ENCODE results near the gene PLAC9. TPM values are rescaled to one million over a fixed set of nuclear protein-coding genes. Genes with fewer than 3 reads are reported as not detected.

PLAC9 gene
- total and polyA plus RNA-seq, 9 donors = 3.1 to 16.9 (median 6.7) TPM

DNA sequence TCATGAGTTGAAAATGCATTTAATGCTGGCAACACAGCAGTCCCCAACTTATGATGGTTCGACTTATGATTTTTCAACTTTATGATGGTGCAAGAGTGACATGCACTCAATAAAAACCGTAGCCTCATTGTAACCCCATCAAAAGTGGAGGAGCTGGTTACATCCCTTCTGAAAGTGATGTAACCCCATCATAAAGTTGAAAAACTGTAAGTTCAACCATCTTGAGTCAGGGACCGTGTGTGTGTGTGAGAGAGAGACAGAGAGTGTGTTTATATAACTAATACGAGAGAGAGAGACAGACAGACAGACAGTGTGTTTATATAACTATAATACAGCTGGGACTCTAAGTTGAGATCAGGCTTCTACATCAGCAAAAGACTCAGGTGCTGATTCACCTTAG is 51.8 kb downstream of the PLAC9 start:
- 73 to 80% (median 76%) methylated on average over 4 of the region's 4 CpGs for WGBS, 3 donors
- intact Hi-C loops (cut with DNase I) = no loop called here

DNA sequence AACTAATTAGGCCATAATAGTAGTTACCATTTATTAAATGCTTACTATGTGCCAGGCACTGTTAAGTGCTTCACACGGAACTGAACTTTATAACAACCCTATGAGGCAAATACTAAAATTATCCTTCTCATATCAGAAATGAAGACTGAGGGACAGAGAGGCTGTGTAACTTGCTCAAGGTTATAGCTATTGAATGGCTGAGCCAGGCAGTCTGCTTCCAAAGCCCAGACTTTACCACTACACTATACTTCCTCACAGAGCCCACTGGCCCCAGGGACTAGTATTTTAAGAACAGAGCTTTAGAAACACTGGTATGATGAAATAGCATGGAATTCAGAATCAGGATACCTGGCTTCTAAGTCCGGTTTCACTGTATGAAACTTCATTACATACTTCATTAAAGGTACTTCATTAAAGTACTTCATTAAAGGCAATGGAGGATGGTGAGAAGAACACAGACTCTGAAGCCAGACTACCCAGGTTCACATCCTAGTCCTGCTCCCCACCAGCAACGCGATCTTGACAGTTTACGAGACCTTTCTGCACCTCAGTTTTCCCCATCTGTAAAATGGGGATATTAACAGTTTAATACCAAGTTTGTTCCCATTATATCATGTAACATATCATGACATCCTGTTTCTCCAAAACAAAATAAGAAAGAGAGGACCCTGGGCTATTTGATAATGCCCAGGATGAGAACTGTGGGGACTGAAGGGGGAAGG is 53.2 kb downstream of the PLAC9 start:
- no peak overlapping the region for H3K27ac ChIP-seq
- no peak for DNase-seq
- TF ChIP-seq EP300 (IDR thresholded peaks at IDR 0.05) (no peak), CTCF (IDR thresholded peaks at IDR 0.05) (no peak), POLR2A (IDR thresholded peaks at IDR 0.05) (no peak)
- no peaks in the 10 kb centered on the region for H3K9me3 ChIP-seq
- H3K4me3 ChIP-seq = no peak overlapping the region
- intact Hi-C loops (cut with DNase I) = no loop called here
- no peaks in the 10 kb centered on the region for H3K36me3 ChIP-seq
- no peaks in the 10 kb centered on the region for H3K27me3 ChIP-seq
- WGBS, 3 donors = 74 to 80% (median 78%) methylated on average over 5 of the region's 5 CpGs
- H3K4me1 ChIP-seq (ENCODE audit: insufficient read depth) = peaks cover 19% of the 10 kb centered on the region

More for the DNA sequence above, 51.8 kb downstream of the PLAC9 start:
- H3K27ac ChIP-seq = no peak overlapping the region
- no peaks in the 10 kb centered on the region for H3K36me3 ChIP-seq
- no peak overlapping the region for H3K4me3 ChIP-seq
- TF ChIP-seq POLR2A (IDR thresholded peaks at IDR 0.05) (no peak), EP300 (IDR thresholded peaks at IDR 0.05) (no peak), CTCF (IDR thresholded peaks at IDR 0.05) (no peak)
- H3K27me3 ChIP-seq = no peaks in the 10 kb centered on the region
- peaks cover 19% of the 10 kb centered on the region for H3K4me1 ChIP-seq (ENCODE audit: insufficient read depth)
- H3K9me3 ChIP-seq = no peaks in the 10 kb centered on the region
- no peak for DNase-seq

DNA sequence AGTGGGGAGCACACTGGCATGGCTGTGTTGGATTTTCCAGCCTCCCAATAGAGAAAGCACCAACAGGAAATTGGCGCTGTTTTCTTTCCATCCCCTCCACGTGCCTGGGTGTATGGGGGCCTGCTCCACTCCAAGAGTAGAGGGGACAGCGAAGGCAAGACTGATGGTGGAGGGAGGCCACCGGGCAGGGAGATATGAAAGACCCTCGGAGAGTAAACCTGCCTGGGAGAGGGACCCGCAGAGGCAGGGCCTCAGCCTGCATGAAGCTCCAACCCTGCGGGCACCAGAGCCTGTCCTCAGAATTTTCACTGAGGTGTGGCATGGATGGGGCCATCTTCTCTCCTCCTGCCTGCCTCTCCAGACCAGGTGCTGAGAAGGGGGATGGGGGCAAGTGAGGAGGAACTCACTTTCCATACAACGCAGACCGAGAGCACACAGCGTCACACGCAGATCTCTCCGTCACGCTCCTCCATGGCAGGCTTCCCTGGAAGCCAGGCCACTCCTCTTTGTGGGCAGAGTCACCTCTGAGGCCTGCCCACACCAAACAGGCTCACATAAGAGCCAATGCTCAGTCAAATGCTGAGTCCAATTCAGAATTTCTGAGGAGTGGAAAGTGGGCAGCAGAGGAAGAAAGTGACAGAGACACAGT is 54.0 kb downstream of the PLAC9 start:
- peak in 1 of 5 donors; percentile 36 for DNase-seq
- H3K27ac ChIP-seq = no peak overlapping the region
- TF ChIP-seq EP300 (IDR thresholded peaks at IDR 0.05) = no peak
- TF ChIP-seq CTCF (IDR thresholded peaks at IDR 0.05) = no peak
- TF ChIP-seq POLR2A (IDR thresholded peaks at IDR 0.05) = no peak
- no peaks in the 10 kb centered on the region for H3K36me3 ChIP-seq
- intact Hi-C loops (cut with DNase I) = no loop called here
- 63 to 86% (median 73%) methylated on average over 13 of the region's 13 CpGs for WGBS, 3 donors
- no peaks in the 10 kb centered on the region for H3K9me3 ChIP-seq
- H3K4me3 ChIP-seq = no peak overlapping the region
- H3K4me1 ChIP-seq (ENCODE audit: insufficient read depth) = peaks cover 19% of the 10 kb centered on the region
- no peaks in the 10 kb centered on the region for H3K27me3 ChIP-seq

DNA sequence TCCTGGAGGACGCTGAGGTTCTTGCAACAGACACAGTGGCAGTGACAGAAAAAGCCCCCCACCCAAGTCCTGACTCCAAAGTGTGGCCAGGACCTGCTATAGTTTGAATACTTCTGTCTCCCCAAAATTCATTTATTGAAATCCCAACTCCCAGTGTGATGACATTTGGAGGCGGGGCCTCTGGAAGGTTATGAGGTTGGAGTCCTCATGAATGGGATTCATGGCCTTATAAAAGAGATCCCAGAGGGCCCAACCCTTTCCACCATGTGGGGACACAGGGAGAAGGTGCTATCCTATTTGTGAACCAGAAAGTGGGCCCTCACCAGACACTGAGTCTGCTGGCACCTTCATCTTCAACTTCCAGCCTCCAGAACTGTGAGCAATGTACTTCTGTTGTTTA is 54.5 kb downstream of the PLAC9 start:
- H3K36me3 ChIP-seq = no peaks in the 10 kb centered on the region
- no peak overlapping the region for H3K4me3 ChIP-seq
- no peak overlapping the region for H3K27ac ChIP-seq
- no peaks in the 10 kb centered on the region for H3K27me3 ChIP-seq
- DNase-seq = peak in 1 of 5 donors; percentile 9
- WGBS, 3 donors = 94 to 96% (median 95%) methylated on average over 2 of the region's 2 CpGs
- intact Hi-C loops (cut with DNase I) = no loop called here
- H3K4me1 ChIP-seq (ENCODE audit: insufficient read depth) = peaks cover 19% of the 10 kb centered on the region
- TF ChIP-seq CTCF (IDR thresholded peaks at IDR 0.05) (no peak), POLR2A (IDR thresholded peaks at IDR 0.05) (no peak)
- no peaks in the 10 kb centered on the region for H3K9me3 ChIP-seq
